ENCODE measurements around the gene BGN. TPM values are rescaled to one million over a fixed set of nuclear protein-coding genes. Genes with fewer than 3 reads are reported as not detected.

BGN gene
- total RNA-seq, 2 donors from 2014 or later: 16.9 to 174 TPM

- Histone ChIP-seq H3K27ac (no peak overlapping the region), H3K4me1 (replicated peaks) (no peaks in the 10 kb centered on the region), H3K4me3 (no peak overlapping the region), H3K36me3 (no peaks in the 10 kb centered on the region), H3K9me3 (no peaks in the 10 kb centered on the region), H3K27me3 (replicated peaks; ENCODE audit: insufficient read depth) (no peaks in the 10 kb centered on the region)
- intact Hi-C loops (cut with DNase I): no loop called here
- TF ChIP-seq POLR2AphosphoS5 (IDR thresholded peaks at IDR 0.05): no peak
- TF ChIP-seq CTCF (IDR thresholded peaks at IDR 0.05): no peak
- TF ChIP-seq POLR2A (IDR thresholded peaks at IDR 0.05): no peak
- 83% methylated on average over 7 of the region's 9 CpGs for WGBS
- no peak for DNase-seq (ENCODE audit: low spot score)
These were observed 19.5 kb downstream of the BGN start for GRCh38 chrX:153514259-153514658.

- intact Hi-C loops (cut with DNase I): no loop called here
- no peak for TF ChIP-seq POLR2AphosphoS5 (IDR thresholded peaks at IDR 0.05)
- TF ChIP-seq CTCF (IDR thresholded peaks at IDR 0.05): no peak
- no peak for TF ChIP-seq POLR2A (IDR thresholded peaks at IDR 0.05)
- no peak for DNase-seq (ENCODE audit: low spot score)
- 91% methylated on average over 4 of the region's 8 CpGs for WGBS
- Histone ChIP-seq H3K9me3 (no peaks in the 10 kb centered on the region), H3K27me3 (replicated peaks; ENCODE audit: insufficient read depth) (no peaks in the 10 kb centered on the region), H3K36me3 (no peaks in the 10 kb centered on the region), H3K4me3 (no peak overlapping the region), H3K4me1 (replicated peaks) (no peaks in the 10 kb centered on the region), H3K27ac (no peak overlapping the region)
These were observed 20.7 kb downstream of the BGN start for GRCh38 chrX:153515435-153515834.

GRCh38 chrX:153516073-153516472, 21.3 kb downstream of the BGN start:
- H3K36me3 ChIP-seq: no peaks in the 10 kb centered on the region
- H3K4me1 ChIP-seq (replicated peaks): no peaks in the 10 kb centered on the region
- DNase-seq (ENCODE audit: low spot score): no peak
- intact Hi-C loops (cut with DNase I): no loop called here
- no peak overlapping the region for H3K4me3 ChIP-seq
- no peaks in the 10 kb centered on the region for H3K9me3 ChIP-seq
- WGBS: 84% methylated on average over 5 of the region's 9 CpGs
- H3K27ac ChIP-seq: no peak overlapping the region
- H3K27me3 ChIP-seq (replicated peaks; ENCODE audit: insufficient read depth): no peaks in the 10 kb centered on the region
- no peak for TF ChIP-seq POLR2AphosphoS5 (IDR thresholded peaks at IDR 0.05)
- TF ChIP-seq POLR2A (IDR thresholded peaks at IDR 0.05): no peak
- no peak for TF ChIP-seq CTCF (IDR thresholded peaks at IDR 0.05)

GRCh38 chrX:153517423-153517822, 22.6 kb downstream of the BGN start, which contains the start of gene ATP2B3:
TSS of gene ATP2B3 (plus strand) at chrX:153517642. CDS start at chrX:153536248, 18,606 bp downstream.
- no peaks in the 10 kb centered on the region for H3K9me3 ChIP-seq
- DNase-seq (ENCODE audit: low spot score): no peak
- 0% methylated on average over 1 of the region's 50 CpGs for WGBS
- H3K4me3 ChIP-seq: no peak within 1 kb of the TSS
- H3K36me3 ChIP-seq: no peaks in the 10 kb centered on the region
- no peaks in the 10 kb centered on the region for H3K27me3 ChIP-seq (replicated peaks; ENCODE audit: insufficient read depth)
- H3K27ac ChIP-seq: no peak within 1 kb of the TSS
- intact Hi-C loops (cut with DNase I): no loop called here
- TF ChIP-seq POLR2A (IDR thresholded peaks at IDR 0.05) (no peak), POLR2AphosphoS5 (IDR thresholded peaks at IDR 0.05) (no peak), CTCF (IDR thresholded peaks at IDR 0.05) (no peak)
- no peaks in the 10 kb centered on the region for H3K4me1 ChIP-seq (replicated peaks)

- 0% methylated on average over 1 of the region's 70 CpGs for WGBS
- no peak for TF ChIP-seq CTCF (IDR thresholded peaks at IDR 0.05)
- TF ChIP-seq POLR2AphosphoS5 (IDR thresholded peaks at IDR 0.05): no peak
- TF ChIP-seq POLR2A (IDR thresholded peaks at IDR 0.05): no peak
- DNase-seq (ENCODE audit: low spot score): no peak
- Histone ChIP-seq H3K9me3 (no peaks in the 10 kb centered on the region), H3K27me3 (replicated peaks; ENCODE audit: insufficient read depth) (no peaks in the 10 kb centered on the region), H3K36me3 (no peaks in the 10 kb centered on the region), H3K27ac (no peak overlapping the region), H3K4me1 (replicated peaks) (no peaks in the 10 kb centered on the region), H3K4me3 (no peak overlapping the region)
- intact Hi-C loops (cut with DNase I): no loop called here
These were observed 23.4 kb downstream of the BGN start for GRCh38 chrX:153517946-153518834.

Measured in prostate gland (tissue), 2 donors.